Gastroesophageal sphincter (tissue), 3 donors: ENCODE results near the gene PHC2.

Experiments
- CTCF ChIP-seq, 4 experiments: fragments of 200-600 bp in 2 of 4; fragments of 450-650 bp in 2 of 4; sonication (generic) in 1 of 4; IDR thresholded peaks; one replicate each; pipeline ENCODE4 v1.5.1; 2017 to 2019; ENCODE audit warnings: antibody characterized with exemption in 4 of 4, mild to moderate bottlenecking in 2 of 4, moderate library complexity in 2 of 4
- POLR2A ChIP-seq, 2 donors: fragments of 450-650 bp; IDR thresholded peaks; one replicate each; pipeline ENCODE4 v1.6.1; 2017; ENCODE audit warnings: antibody characterized with exemption in 2 of 2, mild to moderate bottlenecking in 2 of 2, moderate library complexity in 1 of 2
- POLR2AphosphoS5 ChIP-seq: sonication (generic); formaldehyde crosslinking; IDR thresholded peaks from one replicate; pipeline ENCODE4 v1.6.1; 2017; ENCODE audit warnings: antibody characterized with exemption

GRCh38 chr1:33316601-33317000 is 114.3 kb downstream of the PHC2 start:
- TF ChIP-seq CTCF (IDR thresholded peaks at IDR 0.05) (no peak), POLR2AphosphoS5 (no peak), POLR2A (IDR thresholded peaks at IDR 0.05) (no peak)
